Body of pancreas (tissue), 4 donors: Measurements from ENCODE around the gene DGKA. TPM values are rescaled to one million over a fixed set of nuclear protein-coding genes. Genes with fewer than 3 reads are reported as not detected.

Experiments
- ATAC-seq: fragments of 150-250 bp; one replicate; pipeline ENCODE4 v1.9.1; 2016
- DNase-seq, 4 donors: peaks; one replicate each; pipeline ENCODE4 v3.0.0-alpha.2; 2019
- H3K27ac ChIP-seq, 4 donors: fragments of 200-600 bp; sonication (generic); 1 replicate in 3 of 4; 2 replicates in 1 of 4; pipeline versions ENCODE4 v1.5.1 to v1.6.1; 2016 to 2019; ENCODE audit warnings: mild to moderate bottlenecking in 1 of 4, mixed read lengths in 1 of 4, moderate library complexity in 1 of 4
- H3K27me3 ChIP-seq, 2 donors: fragments of 200-600 bp; sonication (generic); one replicate each; pipeline ENCODE4 v1.6.0; 2016; ENCODE audit warnings: mild to moderate bottlenecking in 1 of 2
- H3K36me3 ChIP-seq, 2 donors: fragments of 200-600 bp; sonication (generic); replicated peaks in 1 of 2; 2 replicates each; pipeline ENCODE4 v1.5.1; 2016; ENCODE audit warnings: low read depth in 2 of 2; ENCODE audit not compliant: insufficient read depth in 1 of 2
- H3K4me1 ChIP-seq: fragments of 200-600 bp; sonication (generic); one replicate; pipeline ENCODE4 v1.6.0; 2016
- H3K4me3 ChIP-seq, 2 donors: fragments of 200-600 bp; sonication (generic); 1 replicate in 1 of 2; 2 replicates in 1 of 2; pipeline ENCODE4 v1.5.1; 2016 to 2019
- H3K9me3 ChIP-seq, 3 donors: fragments of 200-600 bp; sonication (generic); 1 replicate in 2 of 3; 2 replicates in 1 of 3; pipeline ENCODE4 v1.5.1; 2016
- CTCF ChIP-seq, 7 experiments: fragments of 450-650 bp in 4 of 7; fragments of 200-600 bp in 3 of 7; sonication (generic) in 3 of 7; IDR thresholded peaks; one replicate each; pipeline ENCODE4 v1.5.1; 2016 to 2019; ENCODE audit warnings: antibody characterized with exemption in 7 of 7
- POLR2A ChIP-seq, 3 donors: fragments of 450-650 bp; IDR thresholded peaks; one replicate each; pipeline ENCODE4 v1.6.1; 2016; ENCODE audit warnings: antibody characterized with exemption in 3 of 3, mild to moderate bottlenecking in 2 of 3
- WGBS, 2 donors: methylation state at CpG; one replicate each; pipeline ENCODE4 v1.1.5; 2017; 5-methylcytosine and 5-hydroxymethylcytosine counted together
- intact Hi-C: fragments of 100-400 bp; cut with DNase I; formaldehyde crosslinking; loops from one replicate; pipeline ENCODE4 v1.15.1; 2023
- total RNA-seq, 2 donors: library from RNA; depleted of rRNA; stranded (reverse); fragments of >200 nt; gene quantifications; one replicate each; pipeline ENCODE4 v1.1.0, GENCODE V29; 2016

Gene DGKA
- total RNA-seq, 2 donors from 2014 or later = 33.3 to 128 TPM

- no peaks in the 10 kb centered on the region for H3K9me3 ChIP-seq
- no peaks in the 10 kb centered on the region for H3K4me1 ChIP-seq
- no peak for ATAC-seq
- H3K27me3 ChIP-seq = no peaks in the 10 kb centered on the region
- no peak for DNase-seq
- TF ChIP-seq CTCF (IDR thresholded peaks at IDR 0.05) (no peak), POLR2A (IDR thresholded peaks at IDR 0.05) (no peak)
- H3K27ac ChIP-seq = no peak overlapping the region
- WGBS, 2 donors = 80% methylated on average over 6 of the region's 6 CpGs
- intact Hi-C loops = loop anchor here (10.0 kb wide), 1 partner anchor 202 kb away; the partner anchor contains the start of gene GDF11
- H3K36me3 ChIP-seq = peaks cover 0 to 4% of the 10 kb centered on the region in 2 donors
- H3K4me3 ChIP-seq = no peak overlapping the region
These were observed 15.6 kb downstream of the DGKA start for GRCh38 chr12:55946553-55946952.

GRCh38 chr12:55955344-55955743, 24.4 kb downstream of the DGKA start:
- peaks cover 0 to 5% of the 10 kb centered on the region in 2 donors for H3K36me3 ChIP-seq
- TF ChIP-seq CTCF (IDR thresholded peaks at IDR 0.05) (no peak), POLR2A (IDR thresholded peaks at IDR 0.05) (no peak)
- intact Hi-C loops = no loop called here
- peaks cover 13% of the 10 kb centered on the region for H3K4me1 ChIP-seq
- ATAC-seq (no peak), DNase-seq (no peak)
- H3K9me3 ChIP-seq = no peaks in the 10 kb centered on the region
- no peak overlapping the region for H3K27ac ChIP-seq
- no peaks in the 10 kb centered on the region for H3K27me3 ChIP-seq
- WGBS, 2 donors = 84 to 100% methylated on average over 1 to 4 of the region's 4 CpGs
- H3K4me3 ChIP-seq = no peak overlapping the region

DNA sequence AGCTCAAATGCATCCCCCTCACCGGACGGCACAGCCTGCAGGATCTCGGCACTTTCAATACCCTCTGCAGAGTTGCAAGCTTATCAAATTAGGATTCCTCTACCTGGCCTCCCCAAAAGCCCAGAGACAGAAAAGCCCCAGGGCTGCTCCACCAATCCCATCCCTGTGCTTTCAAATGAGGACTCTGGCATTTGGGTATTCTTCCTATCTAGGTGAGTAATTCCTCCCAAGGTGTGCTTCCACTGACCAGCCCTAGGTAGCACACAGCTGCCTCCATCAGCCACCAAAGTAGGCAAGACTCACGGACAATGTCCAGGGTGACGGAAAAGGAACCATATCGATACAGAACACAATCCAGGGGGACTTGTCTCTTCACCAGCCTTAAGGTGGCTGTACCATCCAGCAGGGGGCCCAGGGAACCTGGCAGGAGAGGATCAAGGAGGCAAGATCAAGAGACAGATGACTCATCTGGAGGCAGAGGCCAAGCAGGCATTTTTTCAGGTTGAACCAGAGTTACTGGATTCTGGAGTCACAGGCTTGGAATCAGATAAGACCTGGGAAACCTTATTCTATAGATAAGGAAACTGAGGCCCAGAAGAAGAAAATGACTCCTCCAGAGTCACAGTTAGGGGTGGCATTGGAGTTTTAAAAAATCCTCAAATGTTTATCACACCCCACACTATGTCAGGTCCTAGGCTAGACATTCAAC, 25.0 kb downstream of the DGKA start:
- intact Hi-C loops = no loop called here
- Histone ChIP-seq H3K36me3 (peaks cover 0 to 5% of the 10 kb centered on the region in 2 donors), H3K4me3 (no peak overlapping the region), H3K9me3 (no peaks in the 10 kb centered on the region), H3K27ac (no peak overlapping the region), H3K27me3 (no peaks in the 10 kb centered on the region), H3K4me1 (peaks cover 13% of the 10 kb centered on the region)
- ATAC-seq = peak; percentile 33
- WGBS, 2 donors = 82 to 84% methylated on average over 6 of the region's 6 CpGs
- peak in 3 of 4 donors; percentile 31 to 52 (median 41) for DNase-seq
- TF ChIP-seq POLR2A (IDR thresholded peaks at IDR 0.05) (no peak), CTCF (IDR thresholded peaks at IDR 0.05) (peak in 3 of 7 experiments; percentile 20 to 38 (median 20))

GRCh38 chr12:55957106-55957859, 26.3 kb downstream of the DGKA start:
- DNase-seq (peak; percentile 73 to 90 (median 84)), ATAC-seq (peak; percentile 87)
- peak overlapping the region in 2 of 4 donors; percentile 44 to 55 for H3K27ac ChIP-seq
- TF ChIP-seq POLR2A (IDR thresholded peaks at IDR 0.05) (no peak), CTCF (IDR thresholded peaks at IDR 0.05) (no peak)
- intact Hi-C loops = no loop called here
- no peak overlapping the region for H3K4me3 ChIP-seq
- WGBS, 2 donors = 5 to 23% methylated on average over 4 to 5 of the region's 5 CpGs
- H3K9me3 ChIP-seq = no peaks in the 10 kb centered on the region
- H3K36me3 ChIP-seq = peaks cover 0 to 3% of the 10 kb centered on the region in 2 donors
- no peaks in the 10 kb centered on the region for H3K27me3 ChIP-seq
- peaks cover 13% of the 10 kb centered on the region for H3K4me1 ChIP-seq
